Dermis microvascular lymphatic vessel endothelial cell (primary cell): ENCODE measurements around the gene LRRC75B. TPM values are rescaled to one million over a fixed set of nuclear protein-coding genes. Genes with fewer than 3 reads are reported as not detected.

Experiments used
- DNase-seq, 2 donors: peaks; one replicate each; pipeline versions ENCODE4 v3.0.0 to v3.0.0-alpha.2; 2010; ENCODE audit warnings: low read depth in 2 of 2
- total RNA-seq: library from RNA; depleted of rRNA; stranded (reverse); fragments of >200 nt; gene quantifications from 2 replicates; pipeline ENCODE4 v1.2.1, GENCODE V29; 2014

LRRC75B gene
- total RNA-seq, 1 donor from 2014 or later: 2.6 TPM

DNA sequence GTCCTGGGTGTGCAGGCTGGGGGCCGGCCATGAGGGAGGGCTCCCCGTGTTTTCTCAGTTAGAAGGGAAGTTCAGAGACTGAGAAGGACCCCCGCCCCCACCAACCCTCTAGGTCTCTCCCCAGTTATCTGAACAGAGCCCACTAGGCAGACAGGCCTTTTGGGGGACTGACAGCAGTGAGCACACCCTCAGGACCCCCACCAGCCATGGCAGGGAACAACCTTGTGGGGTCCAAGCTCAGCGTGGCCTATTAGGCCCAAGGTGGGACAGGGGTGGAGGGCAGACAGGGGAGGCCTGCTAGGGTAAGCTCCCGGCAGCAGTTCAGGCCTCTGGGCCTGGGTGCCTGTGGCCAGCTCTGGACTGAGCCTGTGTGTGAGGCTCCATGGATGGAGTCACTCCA lies 5.6 kb downstream of the LRRC75B start:
- DNase-seq: no peak

DNA sequence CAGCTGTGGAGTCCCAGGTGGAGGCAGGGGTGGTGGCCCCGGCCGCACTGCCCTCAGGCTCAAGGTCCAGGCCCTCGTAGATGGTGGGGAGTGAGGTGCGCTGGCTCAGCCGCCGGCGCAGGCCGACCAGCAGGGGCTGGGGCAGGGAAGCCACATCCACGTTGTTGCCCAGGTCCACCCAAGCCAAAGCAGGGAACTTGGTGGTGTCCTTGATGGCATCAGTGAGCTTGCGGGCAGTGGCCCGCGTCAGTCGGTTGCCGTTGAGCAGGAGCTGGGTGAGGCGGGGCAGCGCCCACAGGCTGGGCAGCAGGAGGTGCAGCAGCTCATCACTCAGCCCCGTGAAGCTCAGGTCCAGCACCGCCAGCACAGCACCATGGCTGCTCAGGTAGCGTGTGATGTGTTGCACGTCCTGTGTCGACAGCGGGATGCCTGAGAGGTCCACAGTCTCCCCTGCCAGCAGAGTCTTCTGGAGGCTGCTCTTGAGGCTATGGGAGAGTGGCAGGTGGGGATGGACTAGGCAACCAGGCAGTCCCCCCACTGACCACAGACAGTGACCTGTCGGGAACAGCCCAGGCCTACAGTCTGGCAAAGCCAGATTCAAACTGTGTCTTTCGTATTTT lies 6.8 kb downstream of the LRRC75B start:
- DNase-seq: no peak

DNA sequence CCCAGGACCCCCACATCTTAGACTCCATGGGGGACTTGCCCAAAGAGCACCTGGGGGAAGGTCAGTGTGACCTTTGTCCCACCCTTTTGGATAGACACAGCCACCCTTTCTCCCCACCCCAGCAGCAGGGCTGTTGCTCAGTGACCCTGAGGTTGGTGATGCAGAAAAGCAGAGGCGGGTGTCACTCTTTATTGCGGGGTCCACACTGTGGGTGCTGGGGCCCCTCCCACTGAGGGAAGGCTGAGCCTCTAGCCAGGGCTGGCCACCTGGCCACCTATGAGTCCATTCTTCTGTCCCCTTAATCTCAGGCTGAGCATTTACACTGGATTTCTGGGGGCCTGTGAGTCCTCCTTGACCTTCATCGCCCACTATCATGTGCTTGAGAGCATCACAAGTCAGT lies 7.4 kb downstream of the LRRC75B start:
- DNase-seq: no peak

DNA sequence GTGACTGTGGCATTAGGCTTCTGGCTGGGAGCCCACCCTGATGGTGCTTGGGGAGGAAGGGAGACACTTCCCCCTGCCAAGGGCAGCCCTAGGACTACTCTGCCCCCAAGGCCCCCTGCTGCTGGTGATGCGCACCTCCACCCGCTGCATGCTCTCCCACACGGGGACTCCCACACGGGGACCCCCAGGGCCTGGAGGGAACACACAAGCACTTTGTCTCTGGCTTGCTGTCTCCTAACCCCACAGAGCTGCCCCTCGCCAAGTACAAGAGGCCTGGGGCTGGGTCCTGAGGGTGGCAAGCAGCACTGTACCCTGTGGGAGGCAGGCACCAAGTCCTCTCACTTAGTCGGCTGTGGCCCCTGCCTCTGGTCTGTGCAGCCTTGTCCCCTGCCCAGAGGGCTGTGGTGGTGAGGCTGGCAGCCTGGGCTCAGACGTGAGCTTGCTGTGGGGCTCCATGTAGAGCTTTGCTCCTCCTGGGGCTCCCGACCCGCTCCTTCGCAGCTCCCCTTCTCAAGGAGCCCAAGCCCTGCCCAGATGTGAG lies 7.9 kb downstream of the LRRC75B start:
- no peak for DNase-seq

DNA sequence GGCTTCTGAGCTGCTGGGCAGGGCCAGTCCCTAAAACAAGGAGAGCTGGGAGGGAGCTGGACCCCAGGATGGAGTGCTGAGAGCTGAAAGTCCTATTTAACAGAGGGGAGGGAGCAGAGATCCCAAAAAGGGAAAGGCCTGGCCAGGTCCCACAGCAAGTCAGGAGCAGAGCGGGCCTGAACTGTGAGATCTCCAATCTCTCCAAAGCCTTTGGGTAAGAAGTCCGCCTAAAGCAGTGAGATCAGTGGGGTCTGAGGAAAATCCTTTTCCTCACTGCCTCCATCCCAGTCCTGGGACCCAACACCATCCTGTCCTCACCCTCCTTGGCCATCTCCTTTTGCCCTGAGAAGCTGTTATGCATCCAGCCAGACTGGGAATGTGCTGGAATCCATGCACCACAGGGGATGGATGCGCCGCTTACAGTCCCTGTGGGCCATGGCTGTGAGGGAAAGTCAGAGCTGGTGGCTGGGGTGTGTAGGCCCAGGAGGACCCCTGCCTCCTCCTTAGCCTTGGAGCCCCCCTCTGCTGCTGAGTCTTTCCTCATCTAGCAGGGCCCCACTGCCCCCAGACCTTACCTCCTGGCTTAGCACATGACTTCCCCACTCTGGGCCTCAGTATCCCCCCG lies 8.6 kb downstream of the LRRC75B start:
- no peak for DNase-seq

DNA sequence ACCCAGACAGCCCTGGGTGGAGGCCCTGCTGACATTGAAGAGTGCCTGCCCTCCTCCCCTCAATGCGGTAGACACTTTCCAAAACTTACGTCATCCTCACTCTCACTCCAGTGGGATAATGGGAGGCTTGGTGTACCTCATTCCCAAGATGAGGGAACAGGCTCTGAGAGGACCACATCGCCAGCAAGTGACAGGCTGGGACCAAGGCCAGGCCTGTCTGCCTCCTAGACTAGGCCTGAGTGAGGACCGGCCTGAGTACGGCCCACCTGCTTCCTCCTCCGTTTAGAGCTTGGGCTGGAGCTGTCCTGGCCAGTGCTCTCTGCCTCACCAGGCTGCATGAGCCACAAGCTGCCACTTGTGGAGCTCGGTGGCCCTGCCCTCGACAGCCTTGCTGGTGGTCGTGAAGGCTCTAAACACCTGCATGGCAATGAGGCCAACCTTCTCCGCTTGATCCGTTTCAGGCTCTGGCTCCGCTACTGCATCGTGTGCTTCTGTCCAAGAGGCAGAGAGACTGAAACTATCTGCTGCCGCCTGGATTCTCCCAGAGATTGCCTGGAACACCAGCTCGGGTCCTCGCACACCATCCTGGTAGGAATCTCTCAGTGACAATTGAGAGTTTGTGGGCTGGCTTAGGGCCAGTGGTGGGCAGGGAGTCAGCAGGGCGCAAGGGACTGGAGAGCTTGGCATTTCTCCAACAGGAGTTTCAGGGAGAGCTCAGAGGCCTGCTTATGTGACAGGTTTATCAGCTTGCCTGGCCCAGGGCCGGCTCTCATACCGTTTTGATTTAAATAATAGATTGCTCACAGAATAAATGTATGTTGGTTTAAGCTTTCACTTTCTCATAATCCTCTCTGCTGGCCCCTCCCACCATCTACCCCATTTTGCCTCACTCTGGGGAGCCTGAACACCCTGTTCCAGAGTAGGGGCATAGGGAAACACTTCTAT lies 9.4 kb downstream of the LRRC75B start:
- no peak for DNase-seq

DNA sequence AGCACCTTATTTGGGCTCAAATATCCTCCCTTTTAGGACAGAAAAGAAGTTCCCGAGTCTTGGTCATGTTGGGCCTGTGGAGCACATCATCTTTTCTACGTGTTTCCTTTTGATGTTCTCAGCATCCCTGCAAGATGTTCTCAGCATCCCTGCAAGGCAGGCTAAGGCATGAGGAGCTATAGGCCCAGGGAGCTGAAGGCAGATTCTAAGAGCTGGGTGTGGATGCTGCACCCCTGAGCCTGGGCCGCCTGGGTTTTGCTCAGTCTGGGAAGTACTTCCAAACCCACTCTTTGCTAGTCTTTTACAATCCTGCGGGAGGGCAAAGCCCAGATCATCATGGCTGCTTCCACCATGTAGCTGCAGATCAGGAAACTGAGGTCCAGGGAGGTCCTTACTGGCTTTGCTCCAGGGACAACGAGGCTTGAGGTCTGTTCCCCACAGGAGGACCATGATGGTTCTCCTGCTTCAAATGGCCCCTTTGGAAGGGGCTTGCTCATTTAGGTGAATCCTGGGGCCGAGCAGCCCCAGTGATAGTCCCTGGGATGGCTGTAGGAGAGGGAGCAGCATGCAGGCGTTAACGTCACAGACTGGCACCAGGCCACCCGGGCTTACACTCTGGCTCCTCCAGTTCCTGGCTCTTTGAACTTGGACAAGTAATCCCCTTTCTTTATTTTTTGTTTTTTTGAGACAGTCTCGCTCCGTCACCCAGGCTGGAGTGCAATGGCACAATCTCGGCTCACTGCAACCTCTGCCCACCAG lies 10.6 kb downstream of the LRRC75B start:
- DNase-seq: no peak

DNA sequence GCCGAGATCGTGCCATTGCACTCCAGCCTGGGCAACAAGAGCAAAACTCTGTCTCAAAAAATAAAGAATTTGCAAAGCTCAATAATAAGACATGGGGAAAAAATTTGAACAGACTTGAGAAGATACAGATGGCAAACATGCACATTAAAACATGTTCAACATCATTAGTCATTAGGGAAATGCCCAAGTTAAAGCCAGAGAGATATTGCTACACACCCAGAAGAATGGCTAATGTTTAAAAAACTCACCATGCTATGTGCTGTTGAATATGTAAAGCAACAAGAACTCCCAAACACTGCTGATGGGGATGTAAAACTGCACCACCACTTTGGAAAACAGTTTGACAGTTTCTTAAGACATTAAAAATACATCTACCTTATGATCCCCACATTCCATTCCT lies 12.6 kb downstream of the LRRC75B start:
- no peak for DNase-seq

DNA sequence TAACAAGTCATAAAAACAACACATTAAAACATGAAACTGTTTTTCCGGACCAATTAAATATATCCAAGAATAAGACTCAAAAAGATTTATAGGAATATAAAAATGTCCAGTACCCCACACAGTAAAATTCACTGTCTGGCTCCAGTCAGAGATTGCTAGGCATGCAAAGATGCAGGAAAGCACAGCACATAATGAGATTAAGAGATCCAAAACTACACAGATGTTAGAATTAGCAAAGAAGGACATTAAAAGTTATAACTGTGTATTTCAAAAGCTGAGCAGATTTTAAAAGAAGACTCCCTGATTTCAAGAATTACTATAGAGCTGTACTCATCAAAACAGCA lies 13.6 kb downstream of the LRRC75B start:
- DNase-seq: no peak

DNA sequence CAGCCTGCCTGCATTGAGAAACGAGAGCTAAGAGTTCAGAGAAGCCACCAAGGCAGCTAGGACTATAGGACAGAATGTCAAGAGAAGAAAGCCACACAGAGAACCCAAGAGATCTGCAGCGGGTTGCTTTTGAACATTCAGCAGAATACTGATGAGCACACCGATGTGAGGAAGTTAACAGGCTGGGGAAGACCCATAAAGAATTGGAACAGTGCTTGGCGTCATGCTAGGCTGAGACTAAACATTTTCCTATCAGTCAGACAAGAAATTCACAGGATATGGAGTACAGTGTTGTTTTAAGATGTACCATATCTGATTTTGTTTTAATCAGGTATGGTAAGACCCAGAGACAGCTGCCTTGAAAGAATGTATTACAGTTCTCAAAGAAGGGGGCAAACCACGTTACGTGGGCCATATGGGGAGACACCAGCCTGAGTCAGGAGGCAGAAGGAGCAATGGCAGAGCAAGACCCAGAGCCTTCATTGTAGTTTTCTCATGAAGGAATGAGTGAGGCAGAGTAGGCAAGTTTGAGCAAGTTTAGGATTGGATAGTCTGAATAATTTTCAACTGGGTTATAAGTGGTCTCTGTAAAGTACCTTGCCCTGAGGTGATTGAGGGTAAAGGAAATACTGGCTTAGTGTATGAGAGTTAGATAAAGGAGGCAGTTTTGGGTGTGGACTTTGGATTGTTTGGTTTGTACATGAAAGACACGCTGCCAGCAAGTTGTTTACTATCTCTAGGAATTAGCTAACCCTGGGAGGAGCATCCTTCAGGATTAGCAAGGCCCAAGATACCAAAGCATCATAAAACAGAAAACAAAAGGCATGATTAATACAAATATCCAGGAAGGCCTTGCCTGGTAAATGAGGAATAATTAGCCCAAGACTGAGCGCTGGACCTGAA lies 14.3 kb downstream of the LRRC75B start:
- no peak for DNase-seq

DNA sequence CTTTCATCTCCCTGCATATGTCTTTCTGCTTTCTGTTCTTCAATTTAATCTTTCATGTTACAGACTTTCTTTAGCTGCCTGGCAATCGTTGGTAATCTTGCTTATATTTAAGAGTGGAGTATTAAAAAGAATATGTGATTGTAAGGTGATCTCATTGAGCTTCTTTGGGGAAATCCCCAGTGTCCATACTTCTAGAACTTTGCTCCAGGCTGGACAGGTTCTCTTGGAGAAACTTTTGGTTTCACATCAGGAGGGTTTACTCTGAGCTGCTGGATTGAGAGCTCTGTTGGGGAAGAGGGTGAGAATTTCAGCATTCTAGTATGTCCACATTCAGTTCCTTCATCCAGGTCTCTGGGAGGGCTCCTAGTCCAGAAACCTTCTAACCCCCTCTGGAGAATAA lies 16.1 kb downstream of the LRRC75B start:
- DNase-seq: no peak

DNA sequence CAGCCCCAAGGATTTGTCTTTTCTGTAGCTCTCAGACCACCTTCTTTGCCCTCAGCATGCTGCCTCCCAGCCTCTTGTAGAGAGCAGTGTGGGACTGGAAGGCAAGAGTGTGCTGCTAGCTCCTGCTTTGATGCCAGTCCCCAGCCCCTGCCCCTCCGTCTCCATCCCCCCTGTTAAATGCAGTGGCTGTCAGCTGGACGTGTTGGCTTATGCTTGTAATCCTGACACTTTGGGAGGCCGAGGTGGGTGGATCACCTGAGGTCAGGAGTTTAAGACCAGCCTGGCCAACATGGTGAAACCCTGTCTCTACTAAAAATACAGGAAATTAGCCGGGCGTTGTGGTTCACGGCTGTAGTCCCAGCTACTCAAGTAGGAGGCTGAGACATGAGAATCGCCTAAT lies 21.6 kb downstream of the LRRC75B start:
- no peak for DNase-seq

DNA sequence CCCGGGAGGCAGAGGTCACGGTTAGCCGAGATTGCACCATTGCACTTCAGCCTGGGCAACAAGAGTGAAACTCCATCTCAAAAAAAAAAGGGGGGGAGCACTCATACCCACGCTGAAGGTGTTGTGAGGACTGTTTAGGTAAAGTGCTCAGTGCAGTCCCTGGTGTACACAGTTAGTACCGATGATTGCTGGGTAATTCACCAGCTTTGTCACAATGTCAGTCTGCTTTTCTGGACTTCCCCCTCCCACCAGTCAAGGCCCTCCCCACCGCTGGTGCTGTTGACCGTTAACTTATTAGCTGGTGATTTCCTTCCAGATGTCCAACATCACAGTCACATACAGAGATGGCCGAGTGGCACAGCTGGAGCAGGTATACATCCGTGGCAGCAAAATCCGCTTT lies 25.2 kb downstream of the LRRC75B start:
- no peak for DNase-seq

DNA sequence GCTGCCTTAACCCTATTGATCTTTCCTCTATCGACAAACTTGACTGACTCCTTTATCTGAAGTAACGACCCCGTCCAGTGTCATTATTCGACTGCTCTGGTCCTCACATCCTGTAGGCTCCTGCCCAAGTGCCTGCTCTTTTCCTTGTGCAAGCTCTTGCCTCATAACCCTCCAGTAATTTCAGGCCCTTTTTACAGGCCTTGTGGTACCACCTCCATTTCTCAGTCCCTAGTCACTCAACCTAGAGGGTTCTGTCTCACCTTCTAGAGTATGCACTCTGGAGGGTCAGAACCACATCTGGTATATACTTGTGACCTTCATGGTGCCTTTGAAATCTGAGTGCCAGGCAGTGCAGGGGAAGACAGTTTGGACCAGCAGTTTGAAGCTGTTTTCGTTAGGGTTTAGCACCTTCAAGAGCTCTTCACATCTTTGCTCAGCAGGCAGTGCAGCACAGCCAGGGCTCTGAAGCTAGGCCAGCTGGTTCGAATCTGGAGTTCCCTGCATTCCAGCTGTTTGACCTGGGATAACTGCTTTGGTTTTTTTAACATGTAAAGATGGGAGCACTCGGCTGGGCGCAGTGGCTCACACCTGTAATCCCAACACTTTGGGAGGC lies 25.9 kb downstream of the LRRC75B start:
- no peak for DNase-seq

DNA sequence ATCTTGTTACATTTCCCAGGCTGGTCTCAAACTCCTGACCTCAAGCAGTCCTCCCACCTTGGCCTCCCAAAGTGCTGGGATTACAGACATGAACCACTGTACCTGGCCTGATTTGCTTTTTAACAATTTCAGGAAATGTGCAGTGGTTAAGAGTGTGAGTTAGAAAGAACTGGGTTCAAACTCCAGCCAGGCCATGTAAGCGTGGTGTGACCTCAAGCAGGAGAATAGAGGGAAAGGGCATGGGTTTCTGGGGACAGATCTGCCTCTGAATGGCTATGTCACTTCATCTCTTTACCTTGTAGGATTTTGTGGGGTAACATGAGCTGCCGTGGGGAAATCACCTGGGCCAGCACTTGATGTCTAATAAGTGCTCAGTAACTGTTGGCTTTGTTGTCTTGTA lies 27.8 kb downstream of the LRRC75B start:
- no peak for DNase-seq

DNA sequence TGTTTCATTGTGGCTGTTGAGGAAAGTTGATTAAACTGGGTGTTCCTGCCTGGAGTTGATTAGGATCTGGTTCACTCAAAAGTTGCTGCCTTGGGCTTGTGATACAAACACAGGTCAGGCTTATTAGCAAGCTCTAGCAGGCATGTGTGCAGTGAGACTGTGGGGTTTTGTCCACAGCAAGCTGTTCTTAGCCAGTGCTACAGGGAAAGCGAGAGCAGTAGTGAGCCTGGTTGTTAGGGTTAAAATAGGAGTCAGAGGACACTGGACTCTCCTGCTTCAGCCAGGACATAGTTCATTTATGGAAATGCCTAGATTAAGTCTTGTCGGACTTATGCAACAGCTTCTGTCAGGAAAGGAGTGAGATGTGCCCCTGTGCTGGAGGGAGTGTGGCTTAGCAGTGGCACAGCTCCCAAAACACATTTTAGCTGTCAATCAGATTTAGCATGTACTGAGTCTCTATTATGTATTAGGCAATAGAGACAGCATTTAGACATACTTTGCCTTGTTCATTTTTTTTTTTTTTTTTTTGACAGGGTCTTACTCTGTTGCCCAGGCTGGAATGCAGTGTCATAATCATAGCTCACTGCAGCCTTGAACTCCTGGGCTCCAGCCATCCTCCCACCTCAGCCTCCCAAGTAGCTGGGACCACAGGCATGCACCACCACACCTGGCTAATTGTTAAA lies 28.4 kb downstream of the LRRC75B start:
- no peak for DNase-seq

DNA sequence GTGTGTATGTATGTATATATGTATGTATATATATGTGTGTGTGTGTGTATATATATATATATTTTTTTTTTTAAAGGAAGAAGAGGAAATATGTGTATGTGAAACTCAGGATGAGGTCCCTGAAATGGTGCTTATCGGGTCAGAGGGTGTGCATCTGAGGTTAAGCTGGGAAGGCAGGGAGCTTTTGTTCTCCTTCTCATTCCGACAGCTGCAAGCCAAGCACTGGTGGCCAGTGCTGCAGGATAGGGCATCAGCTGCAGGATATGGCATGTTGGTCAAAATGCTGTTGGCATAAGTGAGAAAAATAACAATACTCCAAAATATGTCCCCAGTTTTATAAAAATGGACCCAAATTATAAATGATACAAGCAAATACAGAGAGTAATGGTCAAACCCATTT lies 29.6 kb downstream of the LRRC75B start:
- DNase-seq: no peak

DNA sequence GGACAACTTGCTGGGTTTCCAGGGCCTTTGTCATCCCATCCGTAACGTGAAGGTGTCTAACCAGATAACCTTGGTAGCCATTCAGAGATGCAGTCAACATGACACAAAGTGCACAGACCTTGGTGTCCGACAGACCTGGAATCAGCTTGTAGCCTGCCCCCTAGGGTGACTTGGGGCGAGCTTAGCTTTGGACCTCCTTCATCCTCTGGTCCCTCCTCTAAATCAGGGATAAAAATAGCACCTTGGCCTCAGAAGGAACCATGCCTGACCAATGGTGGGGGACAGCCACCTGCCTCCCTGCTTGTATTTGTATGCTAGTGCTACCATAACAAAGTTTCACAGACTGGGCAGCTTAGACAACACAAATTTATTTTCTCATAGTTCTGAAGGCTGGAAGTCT lies 33.4 kb downstream of the LRRC75B start:
- DNase-seq: no peak

DNA sequence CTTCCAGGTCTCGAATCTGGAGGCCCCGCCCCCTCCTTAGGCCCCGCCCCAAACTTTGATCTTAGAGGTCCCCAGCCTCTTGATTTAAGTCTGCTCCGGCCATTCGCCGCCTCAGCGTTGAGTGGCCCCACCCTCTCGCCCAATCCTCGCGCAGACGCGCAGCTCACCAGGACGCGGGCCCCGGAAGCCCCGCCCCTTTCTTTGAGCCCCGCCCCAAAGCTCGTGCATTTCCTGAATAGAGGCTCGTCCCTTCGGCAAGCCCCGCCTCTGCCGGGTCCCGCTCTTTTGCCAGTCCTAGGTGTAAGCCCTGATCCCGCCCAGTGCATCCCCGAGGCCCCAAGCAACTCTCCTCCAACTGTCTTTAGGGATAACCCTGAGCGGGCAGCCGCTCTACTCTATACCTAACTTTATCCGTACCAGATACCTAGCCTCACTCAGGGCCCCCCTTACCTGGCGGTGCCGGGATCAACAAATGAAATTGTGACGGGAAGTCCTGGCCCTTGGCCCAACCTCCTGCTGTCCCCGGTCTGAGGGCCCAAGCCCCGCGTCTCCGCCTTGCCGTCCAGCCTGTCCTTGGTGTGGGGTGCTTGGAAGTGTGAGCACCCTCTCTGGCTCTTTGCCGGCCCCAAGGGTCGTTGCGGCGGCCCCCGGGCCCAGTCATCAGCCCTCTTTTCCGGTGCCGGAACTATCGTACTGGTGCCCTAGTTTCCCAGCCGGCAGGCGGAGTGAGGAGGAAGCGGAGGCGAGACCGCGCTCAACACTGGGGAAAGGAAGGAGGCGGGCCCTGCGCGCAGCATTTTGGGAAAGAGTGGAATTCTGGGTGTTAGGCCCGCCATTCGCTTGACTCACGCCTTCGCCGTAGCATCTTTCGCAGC lies 37.5 kb downstream of the LRRC75B start, which contains the start of gene SNRPD3:
SNRPD3 (plus strand) TSS at position 835 of the 875 bp plus-strand sequence. CDS start 1,676 bp downstream, outside the sequence.
- peak; percentile 92 to 99 for DNase-seq
